IPS-15b (cell line): ENCODE results near the gene RXYLT1.
A peak's percentile ranks its signal among the peaks of the same experiment; 100 is the strongest.

Experiments used
- H3K27me3 ChIP-seq: one replicate; pipeline ENCODE4 v1.6.1; 2013; ENCODE audit warnings: low read length; ENCODE audit not compliant: control insufficient read depth, insufficient read depth
- H3K36me3 ChIP-seq: one replicate; pipeline ENCODE4 v1.6.1; 2013; ENCODE audit warnings: low read length; ENCODE audit not compliant: control insufficient read depth, insufficient read depth
- H3K4me1 ChIP-seq: one replicate; pipeline ENCODE4 v1.6.1; 2013; ENCODE audit warnings: mild to moderate bottlenecking, low read length; ENCODE audit not compliant: control insufficient read depth, insufficient read depth
- H3K4me3 ChIP-seq: one replicate; pipeline ENCODE4 v1.5.1; 2013; ENCODE audit warnings: low read depth, low read length
- H3K9ac ChIP-seq: one replicate; pipeline ENCODE4 v1.6.1; 2013; ENCODE audit warnings: low read depth, mild to moderate bottlenecking, low read length
- H3K9me3 ChIP-seq: one replicate; pipeline ENCODE4 v1.6.1; 2013; ENCODE audit warnings: mild to moderate bottlenecking, low read length; ENCODE audit not compliant: control insufficient read depth, insufficient read depth

The RXYLT1 gene

GRCh38 chr12:63805704-63806672 is 26.3 kb downstream of the RXYLT1 start:
- H3K9ac ChIP-seq, result no peak overlapping the region
- H3K4me1 ChIP-seq, result no peaks in the 10 kb centered on the region
- H3K4me3 ChIP-seq, result no peak overlapping the region
- no peaks in the 10 kb centered on the region for H3K9me3 ChIP-seq
- no peaks in the 10 kb centered on the region for H3K36me3 ChIP-seq
- no peaks in the 10 kb centered on the region for H3K27me3 ChIP-seq

GRCh38 chr12:63808631-63809030 is 28.9 kb downstream of the RXYLT1 start:
- Histone ChIP-seq H3K4me1 (no peaks in the 10 kb centered on the region), H3K4me3 (no peak overlapping the region), H3K9me3 (no peaks in the 10 kb centered on the region), H3K27me3 (no peaks in the 10 kb centered on the region), H3K9ac (no peak overlapping the region), H3K36me3 (no peaks in the 10 kb centered on the region)

- H3K27me3 ChIP-seq, result no peaks in the 10 kb centered on the region
- no peaks in the 10 kb centered on the region for H3K9me3 ChIP-seq
- no peak overlapping the region for H3K9ac ChIP-seq
- no peaks in the 10 kb centered on the region for H3K4me1 ChIP-seq
- no peaks in the 10 kb centered on the region for H3K36me3 ChIP-seq
- no peak overlapping the region for H3K4me3 ChIP-seq
Measured at GRCh38 chr12:63809566-63809965, 29.9 kb downstream of the RXYLT1 start.

GRCh38 chr12:63811334-63811733 is 31.6 kb downstream of the RXYLT1 start:
- Histone ChIP-seq H3K9ac (no peak overlapping the region), H3K36me3 (no peaks in the 10 kb centered on the region), H3K27me3 (no peaks in the 10 kb centered on the region), H3K4me1 (no peaks in the 10 kb centered on the region), H3K9me3 (no peaks in the 10 kb centered on the region), H3K4me3 (no peak overlapping the region)

GRCh38 chr12:63811755-63812154 is 32.0 kb downstream of the RXYLT1 start:
- Histone ChIP-seq H3K27me3 (no peaks in the 10 kb centered on the region), H3K9me3 (no peaks in the 10 kb centered on the region), H3K9ac (no peak overlapping the region), H3K4me3 (no peak overlapping the region), H3K4me1 (no peaks in the 10 kb centered on the region), H3K36me3 (no peaks in the 10 kb centered on the region)

GRCh38 chr12:63814146-63814772 is 34.5 kb downstream of the RXYLT1 start:
- no peak overlapping the region for H3K4me3 ChIP-seq
- H3K36me3 ChIP-seq, result no peaks in the 10 kb centered on the region
- H3K27me3 ChIP-seq, result no peaks in the 10 kb centered on the region
- no peaks in the 10 kb centered on the region for H3K4me1 ChIP-seq
- no peaks in the 10 kb centered on the region for H3K9me3 ChIP-seq
- H3K9ac ChIP-seq, result no peak overlapping the region

- Histone ChIP-seq H3K9me3 (no peaks in the 10 kb centered on the region), H3K4me3 (no peak overlapping the region), H3K4me1 (no peaks in the 10 kb centered on the region)
Measured at GRCh38 chr12:63815482-63815852, 35.8 kb downstream of the RXYLT1 start.

GRCh38 chr12:63816031-63816430 is 36.3 kb downstream of the RXYLT1 start:
- Histone ChIP-seq H3K36me3 (no peaks in the 10 kb centered on the region), H3K4me3 (no peak overlapping the region), H3K9me3 (no peaks in the 10 kb centered on the region), H3K9ac (no peak overlapping the region), H3K27me3 (no peaks in the 10 kb centered on the region), H3K4me1 (no peaks in the 10 kb centered on the region)

More at GRCh38 chr12:63815482-63815852, 35.8 kb downstream of the RXYLT1 start:
- Histone ChIP-seq H3K36me3 (no peaks in the 10 kb centered on the region), H3K9ac (no peak overlapping the region), H3K27me3 (no peaks in the 10 kb centered on the region)

- Histone ChIP-seq H3K36me3 (no peaks in the 10 kb centered on the region), H3K4me3 (no peak overlapping the region), H3K9ac (no peak overlapping the region), H3K27me3 (peaks cover 4% of the 10 kb centered on the region), H3K9me3 (no peaks in the 10 kb centered on the region), H3K4me1 (no peaks in the 10 kb centered on the region)
Measured at GRCh38 chr12:63820427-63820826, 40.7 kb downstream of the RXYLT1 start.

GRCh38 chr12:63821781-63822251 is 42.1 kb downstream of the RXYLT1 start:
- Histone ChIP-seq H3K36me3 (no peaks in the 10 kb centered on the region), H3K4me3 (peak overlapping the region; percentile 45), H3K4me1 (no peaks in the 10 kb centered on the region), H3K9me3 (no peaks in the 10 kb centered on the region), H3K9ac (peak overlapping the region; percentile 54), H3K27me3 (peaks cover 4% of the 10 kb centered on the region)

GRCh38 chr12:63822352-63822751 is 42.6 kb downstream of the RXYLT1 start:
- Histone ChIP-seq H3K9ac (no peak overlapping the region), H3K9me3 (no peaks in the 10 kb centered on the region), H3K36me3 (no peaks in the 10 kb centered on the region), H3K27me3 (peaks cover 4% of the 10 kb centered on the region), H3K4me3 (no peak overlapping the region), H3K4me1 (no peaks in the 10 kb centered on the region)

- peaks cover 4% of the 10 kb centered on the region for H3K27me3 ChIP-seq
- H3K9ac ChIP-seq, result no peak overlapping the region
- H3K4me3 ChIP-seq, result no peak overlapping the region
- no peaks in the 10 kb centered on the region for H3K36me3 ChIP-seq
- no peaks in the 10 kb centered on the region for H3K9me3 ChIP-seq
- H3K4me1 ChIP-seq, result no peaks in the 10 kb centered on the region
Measured at GRCh38 chr12:63823040-63823439, 43.3 kb downstream of the RXYLT1 start.
